GM06990 (cell line): Measurements from ENCODE around the gene SGIP1.

Source experiments
- DNase-seq: peaks from one replicate; pipeline ENCODE4 v3.0.0-alpha.2; 2011; ENCODE audit not compliant: insufficient read length; ENCODE audit errors: extremely low read depth
- H3K27me3 ChIP-seq: replicated peaks from 2 replicates; pipeline ENCODE4 v1.6.0; 2011; ENCODE audit warnings: low read length; ENCODE audit not compliant: control insufficient read depth, insufficient read depth
- H3K36me3 ChIP-seq: 2 replicates; pipeline ENCODE4 v1.5.1; 2011; ENCODE audit warnings: low read length; ENCODE audit not compliant: control insufficient read depth, insufficient read depth
- H3K4me3 ChIP-seq: replicated peaks from 2 replicates; pipeline ENCODE4 v1.5.1; 2011; ENCODE audit warnings: low read depth, mild to moderate bottlenecking, control low read depth, low read length
- CTCF ChIP-seq: IDR thresholded peaks from 2 replicates; pipeline ENCODE4 v1.5.1; 2011; ENCODE audit warnings: low read length, control low read depth, mild to moderate bottlenecking, inconsistent platforms; ENCODE audit not compliant: insufficient read depth, poor library complexity, severe bottlenecking

SGIP1 gene

GRCh38 chr1:66699213-66699612 lies 165.3 kb downstream of the SGIP1 start:
- no peak overlapping the region for H3K4me3 ChIP-seq
- H3K36me3 ChIP-seq = no peaks in the 10 kb centered on the region
- no peaks in the 10 kb centered on the region; the same call in none of the 2 replicates for H3K27me3 ChIP-seq
- no peak for TF ChIP-seq CTCF
- DNase-seq = no peak

GRCh38 chr1:66704177-66704875 lies 170.4 kb downstream of the SGIP1 start:
- DNase-seq = no peak
- Histone ChIP-seq H3K36me3 (no peaks in the 10 kb centered on the region), H3K4me3 (no peak overlapping the region), H3K27me3 (no peaks in the 10 kb centered on the region; the same call in 1 of the 2 replicates)
- TF ChIP-seq CTCF = no peak

GRCh38 chr1:66705110-66705509 lies 171.2 kb downstream of the SGIP1 start:
- no peak for TF ChIP-seq CTCF
- Histone ChIP-seq H3K4me3 (no peak overlapping the region), H3K36me3 (no peaks in the 10 kb centered on the region), H3K27me3 (no peaks in the 10 kb centered on the region; the same call in 1 of the 2 replicates)
- DNase-seq = no peak

GRCh38 chr1:66711420-66711819 lies 177.5 kb downstream of the SGIP1 start:
- H3K36me3 ChIP-seq = no peaks in the 10 kb centered on the region
- H3K27me3 ChIP-seq = no peaks in the 10 kb centered on the region
- DNase-seq = no peak
- H3K4me3 ChIP-seq = no peak overlapping the region
- no peak for TF ChIP-seq CTCF

GRCh38 chr1:66712839-66713238 lies 178.9 kb downstream of the SGIP1 start:
- Histone ChIP-seq H3K36me3 (no peaks in the 10 kb centered on the region), H3K27me3 (no peaks in the 10 kb centered on the region), H3K4me3 (no peak overlapping the region)
- no peak for TF ChIP-seq CTCF
- no peak for DNase-seq
